ENCODE measurements around the gene DDX42.
A peak's percentile ranks its signal among the peaks of the same experiment; 100 is the strongest.

Gene DDX42

DNA sequence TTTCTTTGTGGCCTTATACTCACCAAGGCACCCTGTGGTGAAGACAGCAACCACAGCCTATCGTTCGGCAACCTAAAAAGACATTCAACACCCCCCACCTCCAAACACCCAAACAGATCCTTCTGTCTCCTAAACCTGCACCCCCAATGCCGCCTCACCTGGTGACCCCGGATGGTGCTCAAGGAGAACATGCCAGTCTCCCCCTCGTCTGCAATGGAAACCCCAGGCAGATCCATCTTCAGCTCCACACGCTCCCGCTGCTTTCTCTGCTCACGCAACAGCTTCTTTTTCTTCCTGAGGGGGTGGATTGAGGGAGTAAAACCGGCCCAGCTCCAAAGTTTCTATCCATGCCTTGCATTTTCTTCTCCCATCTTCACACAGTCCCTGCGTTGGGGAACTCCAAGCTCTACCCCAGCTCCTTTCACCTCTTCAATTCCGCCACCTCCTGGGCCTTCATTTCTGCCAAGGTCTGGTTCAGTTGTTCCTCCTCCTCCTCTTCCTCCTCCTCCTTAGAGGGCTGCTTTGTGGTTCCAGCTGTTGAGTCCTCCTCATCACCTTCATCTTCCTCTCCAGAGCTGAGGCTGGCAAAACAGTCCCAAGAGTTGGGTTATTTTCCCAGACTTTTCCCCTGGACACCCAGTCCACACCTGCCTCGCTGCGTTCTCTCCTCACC, 49.8 kb downstream of the DDX42 start:
- DNase-seq (ENCODE audit: low read depth), result no peak

- DNase-seq (ENCODE audit: low read depth), result no peak
Observed at GRCh38 chr17:63824362-63824761, 50.4 kb downstream of the DDX42 start.

GRCh38 chr17:63826468-63827001, 52.6 kb downstream of the DDX42 start:
- no peak for DNase-seq (ENCODE audit: low read depth)

DNA sequence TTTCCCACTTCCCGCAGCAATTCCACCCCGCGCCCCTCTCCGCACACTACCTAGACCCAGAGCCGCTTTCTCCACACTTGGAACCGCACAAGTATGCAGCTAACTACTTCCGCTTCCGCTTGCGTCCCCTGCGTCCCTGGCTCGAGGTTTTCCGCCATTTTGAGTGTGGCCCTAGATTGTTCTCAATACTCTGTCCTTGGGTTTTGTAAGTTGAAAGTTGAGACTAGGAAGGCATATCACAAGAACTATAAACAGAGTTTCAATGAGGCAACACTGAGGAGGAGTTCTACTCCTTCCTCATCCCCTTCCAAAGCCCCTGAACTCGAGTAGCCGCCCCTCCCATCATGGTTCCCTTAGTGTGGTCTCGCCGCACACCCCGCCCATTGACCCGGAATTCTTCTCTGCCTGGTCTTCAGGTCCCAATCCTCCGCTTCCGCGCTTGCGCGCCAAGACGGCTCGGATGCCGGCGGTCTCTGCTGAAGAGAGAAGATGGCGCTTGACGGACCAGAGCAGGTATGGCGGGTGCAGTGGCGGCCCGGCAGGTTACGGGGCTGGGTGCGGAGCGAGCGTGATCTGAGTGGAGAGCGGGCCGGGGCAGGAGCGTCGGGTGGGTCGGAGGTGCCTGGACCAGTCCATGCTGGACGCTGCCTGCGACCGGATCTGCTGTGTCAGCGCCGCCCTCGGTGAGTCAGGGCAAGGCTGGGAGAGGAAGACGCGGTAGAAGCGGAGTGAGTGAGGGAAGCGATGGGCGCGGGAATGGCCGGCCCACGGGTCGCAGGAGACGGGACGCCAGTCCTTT, 53.2 kb downstream of the DDX42 start, which contains the start of the genes FTSJ3 and PSMC5:
FTSJ3 (minus strand) TSS at position 662 of the 799 bp plus-strand sequence. CDS start 761 bp downstream, outside the sequence.
PSMC5 (plus strand) TSS at position 430 of the 799 bp plus-strand sequence; CDS start at position 490, 60 bp downstream.
- DNase-seq (ENCODE audit: low read depth), result peak; percentile 89

DNA sequence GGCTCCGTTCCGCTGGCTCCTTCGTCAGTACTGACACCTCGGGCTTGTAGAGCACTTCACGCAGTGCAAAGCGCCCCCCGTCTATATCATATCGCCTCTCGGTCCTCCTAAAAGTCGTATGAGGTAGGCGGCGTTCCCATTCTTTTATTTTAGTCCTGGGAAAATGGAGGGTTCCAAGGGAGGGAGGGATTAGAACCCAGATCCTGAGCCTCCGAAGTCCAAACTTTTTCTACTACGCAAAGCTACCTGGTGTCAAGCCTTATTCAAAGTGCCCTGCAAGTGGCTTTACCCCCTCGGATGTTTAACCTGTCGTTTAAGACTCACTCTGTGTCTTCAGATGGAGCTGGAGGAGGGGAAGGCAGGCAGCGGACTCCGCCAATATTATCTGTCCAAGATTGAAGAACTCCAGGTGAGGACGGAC, 53.8 kb downstream of the DDX42 start:
- DNase-seq (ENCODE audit: low read depth), result no peak

- DNase-seq (ENCODE audit: low read depth), result no peak
Observed at GRCh38 chr17:63828936-63829335, 55.0 kb downstream of the DDX42 start.

GRCh38 chr17:63830278-63830677, 56.3 kb downstream of the DDX42 start:
- no peak for DNase-seq (ENCODE audit: low read depth)

DNA sequence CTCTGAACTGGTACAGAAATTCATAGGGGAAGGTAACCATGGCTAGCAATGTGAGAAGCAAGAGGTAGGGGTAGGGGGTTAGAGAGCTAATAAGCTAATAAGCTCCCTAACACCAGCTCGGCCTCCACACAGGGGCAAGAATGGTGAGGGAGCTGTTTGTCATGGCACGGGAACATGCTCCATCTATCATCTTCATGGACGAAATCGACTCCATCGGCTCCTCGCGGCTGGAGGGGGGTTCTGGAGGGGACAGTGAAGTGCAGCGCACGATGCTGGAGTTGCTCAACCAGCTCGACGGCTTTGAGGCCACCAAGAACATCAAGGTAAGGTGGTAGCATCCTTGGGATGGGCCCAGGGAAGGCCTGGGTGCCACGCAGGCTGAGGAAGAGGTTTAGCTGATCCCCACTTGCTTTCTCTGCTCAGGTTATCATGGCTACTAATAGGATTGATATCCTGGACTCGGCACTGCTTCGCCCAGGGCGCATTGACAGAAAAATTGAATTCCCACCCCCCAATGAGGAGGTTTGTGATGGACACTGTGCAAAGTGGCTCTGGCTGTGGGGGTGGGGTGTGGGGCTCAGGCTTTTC, 57.0 kb downstream of the DDX42 start:
- DNase-seq (ENCODE audit: low read depth), result no peak

DNA sequence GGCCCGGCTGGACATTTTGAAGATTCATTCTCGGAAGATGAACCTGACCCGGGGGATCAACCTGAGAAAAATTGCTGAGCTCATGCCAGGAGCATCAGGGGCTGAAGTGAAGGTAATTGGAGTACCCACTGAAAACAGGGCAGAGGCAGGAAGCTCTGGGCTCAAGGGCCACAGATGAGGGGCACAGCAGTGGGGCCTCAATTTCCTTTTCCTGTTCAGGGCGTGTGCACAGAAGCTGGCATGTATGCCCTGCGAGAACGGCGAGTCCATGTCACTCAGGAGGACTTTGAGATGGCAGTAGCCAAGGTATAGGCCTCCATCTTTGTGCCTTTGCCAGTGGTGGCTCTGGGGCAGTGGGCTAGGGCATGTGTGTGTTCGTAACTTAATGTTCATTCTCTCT, 57.5 kb downstream of the DDX42 start:
- no peak for DNase-seq (ENCODE audit: low read depth)

DNA sequence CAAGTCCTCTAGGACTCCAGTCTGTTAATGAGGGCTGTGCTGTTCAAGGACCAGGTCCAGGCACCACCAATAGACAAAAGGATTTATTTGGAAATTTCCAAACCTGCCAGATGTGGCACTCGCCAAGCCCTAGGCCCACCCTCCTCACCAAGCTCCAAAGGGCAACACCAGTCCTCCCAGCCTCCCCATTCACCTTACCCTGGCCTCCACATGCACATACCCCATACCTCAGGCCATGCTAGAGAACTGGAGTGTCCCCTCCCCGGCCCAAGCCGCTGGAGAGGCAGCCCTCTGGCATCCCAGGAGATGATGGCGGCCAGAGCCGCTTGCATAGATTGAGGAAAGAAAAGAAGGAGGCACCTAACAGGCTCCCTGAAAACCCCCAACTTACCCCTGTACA, 58.0 kb downstream of the DDX42 start:
- no peak for DNase-seq (ENCODE audit: low read depth)

- no peak for DNase-seq (ENCODE audit: low read depth)
Observed at GRCh38 chr17:63832455-63832854, 58.5 kb downstream of the DDX42 start.

GRCh38 chr17:63833026-63833740, 59.2 kb downstream of the DDX42 start:
- DNase-seq (ENCODE audit: low read depth), result no peak

GRCh38 chr17:63833741-63834373, 59.9 kb downstream of the DDX42 start:
- no peak for DNase-seq (ENCODE audit: low read depth)

DNA sequence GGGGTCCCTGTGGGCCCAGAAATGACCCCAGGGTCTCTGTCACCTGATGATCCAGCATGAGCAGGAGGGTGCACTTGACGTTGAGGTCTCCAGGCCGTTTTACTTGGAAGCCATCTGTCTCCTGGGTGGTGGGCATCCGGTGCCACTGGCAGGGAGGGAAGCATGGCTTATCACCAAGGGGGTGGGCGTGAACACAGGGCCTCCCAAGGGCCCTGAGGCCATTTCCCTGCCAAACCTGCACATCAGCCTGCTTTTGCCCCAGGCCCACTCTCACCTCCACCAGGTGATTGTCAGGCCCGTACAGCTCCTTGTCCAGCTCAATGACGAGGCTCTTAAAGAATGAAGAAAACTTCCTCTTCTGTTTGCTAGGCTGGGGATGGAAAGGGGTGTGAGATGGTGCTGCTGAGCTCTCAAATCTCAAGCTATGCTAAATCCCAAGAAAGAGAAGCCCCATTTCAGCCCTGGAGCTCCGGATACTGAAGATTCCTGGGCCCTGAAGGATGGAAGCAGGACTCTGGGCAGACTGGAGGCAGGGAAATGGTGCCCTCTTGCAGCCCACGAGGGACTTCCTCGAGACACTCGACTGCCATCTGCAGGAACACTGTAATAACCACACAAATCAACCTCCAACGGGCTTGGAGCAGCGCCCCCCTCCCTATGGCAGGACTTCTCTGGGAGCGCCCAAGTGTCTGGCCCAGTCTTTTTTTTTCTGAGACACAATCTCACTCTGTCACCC, 60.6 kb downstream of the DDX42 start:
- DNase-seq (ENCODE audit: low read depth), result no peak

GRCh38 chr17:63835167-63835720, 61.3 kb downstream of the DDX42 start:
- DNase-seq (ENCODE audit: low read depth), result no peak

DNA sequence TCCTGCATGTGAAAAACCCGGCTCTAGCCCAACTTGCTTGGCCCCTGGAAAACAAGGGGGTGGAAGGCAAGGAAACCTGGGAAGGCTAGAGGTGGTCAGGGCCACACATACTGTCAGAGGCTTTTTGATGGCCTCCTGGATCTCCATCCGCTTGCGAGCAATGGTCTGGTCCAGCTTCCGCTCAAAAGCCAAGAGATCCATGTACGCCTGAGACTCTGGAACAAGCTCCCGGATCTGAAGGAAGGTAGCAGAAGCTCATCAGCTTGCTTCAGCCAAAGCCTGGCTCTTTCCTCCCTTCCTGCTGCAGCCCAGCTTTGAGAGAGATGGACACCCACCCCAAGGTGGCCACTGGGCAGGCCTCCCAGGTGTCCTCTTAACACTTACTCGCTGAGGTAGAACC, 62.8 kb downstream of the DDX42 start:
- no peak for DNase-seq (ENCODE audit: low read depth)

DNA sequence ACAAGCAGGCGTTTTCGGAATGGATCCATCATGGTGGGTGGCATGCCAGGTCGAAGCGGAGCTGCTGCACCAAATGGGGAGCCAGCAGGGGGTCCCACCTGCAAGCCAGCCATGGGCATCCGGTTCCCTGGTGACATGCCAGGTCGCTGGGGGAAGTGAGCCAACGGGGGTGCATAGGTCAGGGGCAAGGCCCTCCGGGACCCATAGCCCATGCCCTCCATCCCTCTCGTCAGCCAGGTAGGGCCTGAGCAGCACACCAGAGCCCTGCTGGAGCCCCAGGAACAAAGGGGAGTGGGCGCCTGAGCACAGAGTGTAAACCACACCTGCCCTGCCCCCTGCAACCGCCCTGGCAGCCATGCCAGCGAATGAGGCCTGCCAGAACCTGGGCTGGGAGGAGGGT, 63.5 kb downstream of the DDX42 start:
- DNase-seq (ENCODE audit: low read depth), result no peak

DNA sequence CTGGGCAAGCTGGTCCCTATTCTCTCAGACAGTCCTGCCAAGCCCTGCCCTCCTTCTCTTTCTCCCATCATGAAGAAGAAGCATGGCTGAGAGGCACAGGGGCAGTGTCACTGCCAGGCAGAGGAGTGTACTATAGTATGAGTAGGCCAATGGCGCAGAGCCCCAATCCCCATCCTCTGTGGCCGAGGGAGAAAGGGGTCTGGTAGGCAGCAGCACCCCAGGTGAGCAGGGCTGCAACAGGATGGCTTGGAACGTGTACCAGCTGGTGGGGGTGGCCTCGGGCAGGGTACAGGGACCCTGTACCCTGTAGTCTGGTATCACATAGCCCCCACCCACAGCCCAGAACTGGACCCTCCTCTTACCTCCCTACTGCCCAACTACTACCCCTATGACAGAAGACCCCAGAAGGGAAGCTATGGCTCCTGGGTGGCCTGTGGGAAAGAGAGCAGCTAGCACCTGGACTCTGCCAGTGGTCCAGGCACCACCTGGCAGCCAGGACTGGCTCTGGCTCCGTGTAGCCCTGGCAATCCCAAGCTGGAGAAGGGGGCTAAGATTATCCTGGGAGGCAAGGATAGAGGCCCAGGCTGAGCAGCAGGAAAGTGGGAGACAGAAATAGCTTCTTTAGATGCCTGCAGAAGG, 64.1 kb downstream of the DDX42 start:
- DNase-seq (ENCODE audit: low read depth), result no peak

- no peak for DNase-seq (ENCODE audit: low read depth)
Observed at GRCh38 chr17:63838631-63839171, 64.7 kb downstream of the DDX42 start.
